NCI-H526 treated with DMSO at 0.1 percent for 48 hours (cell line): ENCODE measurements around the gene ANKS4B.
"Not testable (repeated sequence)": the region's sequence is repeated elsewhere in the genome, so short reads cannot be mapped to it uniquely, and the experiment has no call there.

Experiments used
- DNase-seq: peaks from one replicate; lab custom pipeline; 2025; lab: John Stamatoyannopoulos, UW

Gene ANKS4B

GRCh38 chr16:21289789-21290188, 56.3 kb downstream of the ANKS4B start:
- not testable (repeated sequence) for DNase-seq

- DNase-seq = peak; percentile 95
Observed at GRCh38 chr16:21300309-21301167, 67.0 kb downstream of the ANKS4B start.

GRCh38 chr16:21301168-21301894, 67.8 kb downstream of the ANKS4B start:
- peak; percentile 84 for DNase-seq

GRCh38 chr16:21301895-21302291, 68.4 kb downstream of the ANKS4B start:
- DNase-seq = peak; percentile 50

- no peak for DNase-seq
Observed at GRCh38 chr16:21302454-21302853, 69.0 kb downstream of the ANKS4B start.

- no peak for DNase-seq
Observed at GRCh38 chr16:21302898-21303528, 69.5 kb downstream of the ANKS4B start.
